ENCODE measurements around the gene PLEKHH1. TPM values are rescaled to one million over a fixed set of nuclear protein-coding genes. Genes with fewer than 3 reads are reported as not detected.

The PLEKHH1 gene
- total RNA-seq, 1 experiment from 2014 or later: 35.3 TPM

- no peak overlapping the region for H3T11ph ChIP-seq (ENCODE audit: low read length)
- H3K23ac ChIP-seq (ENCODE audit: insufficient read length, low read depth, low read length): no peak overlapping the region
- H2BK120ac ChIP-seq (ENCODE audit: low read depth, low read length, poor library complexity, severe bottlenecking): no peak overlapping the region
- no CpG with 5 or more reads among the region's 7 CpGs for WGBS (ENCODE audit: extremely low coverage, insufficient read length, low lambda C conversion rate)
- H3K56ac ChIP-seq (ENCODE audit: insufficient read length, low read depth, low read length): no peak overlapping the region
- Mint-ChIP-seq H3K4me3 (no peak overlapping the region), H3K36me3 (ENCODE audit: insufficient read depth in 1 of 3, low read depth in 3 of 3) (no peaks in the 10 kb centered on the region), H3K27ac (no peak overlapping the region), H3K4me1 (peaks cover 10% of the 10 kb centered on the region in 2 experiments), H3K27me3 (ENCODE audit: low read depth) (peaks cover 80% of the 10 kb centered on the region), H3K9me3 (no peaks in the 10 kb centered on the region; a peak in 2 of 5 replicates)
- H3K4me1 ChIP-seq (ENCODE audit: insufficient read depth, low read length): no peaks in the 10 kb centered on the region
- H2BK20ac ChIP-seq (ENCODE audit: low read depth, low read length, poor library complexity, severe bottlenecking): no peak overlapping the region
- H3K4ac ChIP-seq (ENCODE audit: low read depth, low read length): no peak overlapping the region
- H3K27ac ChIP-seq (ENCODE audit: insufficient read length, low read depth, low read length): no peak overlapping the region
- peaks cover 21% of the 10 kb centered on the region; the same call in 1 of the 2 replicates for H3K27me3 ChIP-seq (ENCODE audit: insufficient read depth, low read length)
- H3K14ac ChIP-seq (ENCODE audit: insufficient read depth, low read length): no peak overlapping the region
- H3K9ac ChIP-seq (ENCODE audit: extremely low read depth, insufficient read length, low read length): no peak overlapping the region
- no peaks in the 10 kb centered on the region for H3K9me3 ChIP-seq (ENCODE audit: control insufficient read depth, low read depth, low read length)
- no peak overlapping the region for H2BK12ac ChIP-seq (ENCODE audit: insufficient read length, low read depth, low read length)
- H3K79me1 ChIP-seq (ENCODE audit: insufficient read depth, low read depth, low read length, poor library complexity, severe bottlenecking): no peaks in the 10 kb centered on the region
- H2AK5ac ChIP-seq (ENCODE audit: insufficient read length, low read length): no peak overlapping the region
- no peaks in the 10 kb centered on the region for H4K20me1 ChIP-seq (ENCODE audit: control insufficient read depth, insufficient read depth, insufficient read length)
- no peak for TF ChIP-seq CTCF (conservative IDR thresholded peaks at IDR 0.05)
- no peak for DNase-seq
- H2BK15ac ChIP-seq (ENCODE audit: low read depth, low read length): no peak overlapping the region
- no peaks in the 10 kb centered on the region for H3K79me2 ChIP-seq (ENCODE audit: insufficient read depth, low read length)
- no peak overlapping the region for H3K4me2 ChIP-seq (ENCODE audit: insufficient read depth, insufficient read length, low read length)
- no peak overlapping the region for H4K5ac ChIP-seq (ENCODE audit: insufficient read length, low read depth, low read length)
- no peak overlapping the region for H4K8ac ChIP-seq (replicated peaks; ENCODE audit: insufficient read length, low read depth, low read length)
- peaks cover 9% of the 10 kb centered on the region for H3K23me2 ChIP-seq (ENCODE audit: insufficient read length, low read depth, low read length, poor library complexity, severe bottlenecking)
- H3K18ac ChIP-seq (ENCODE audit: insufficient read length, low read depth, low read length): no peak overlapping the region
- no peak overlapping the region for H2BK5ac ChIP-seq (ENCODE audit: insufficient read length, low read length)
- no peak overlapping the region for H2AFZ ChIP-seq (ENCODE audit: low read length)
- H4K91ac ChIP-seq (ENCODE audit: insufficient read length, low read depth, low read length): no peak overlapping the region
Measured at GRCh38 chr14:67602076-67602475, 69.0 kb downstream of the PLEKHH1 start.

Data from H9 (cell line).